K562 (cell line): ENCODE measurements around the gene SDSL. TPM values are rescaled to one million over a fixed set of nuclear protein-coding genes. Genes with fewer than 3 reads are reported as not detected.

ENCODE experiments used
- ATAC-seq: fragments of 200-7000 bp; cut with Tn5 transposase; 3 replicates; pipeline ENCODE4 v1.9.1; 2020; ENCODE audit warnings: moderate library complexity
- BruUV-seq: library from RNA; stranded (reverse); fragments of 400-500 nt; replicated peaks from 2 replicates; lab custom pipeline; 2021; lab: Mats Ljungman, UMichigan
- CTCF ChIA-PET: fragments of 300-600 bp; formaldehyde crosslinking; extraction: SDS; loops from one replicate; lab custom pipeline; 2021; ENCODE audit warnings: low intra/inter-chr PET ratio; lab: Yijun Ruan, JAX
- POLR2A ChIA-PET: fragments of 300-600, 350-650 bp; sonication (Branson Sonifier 250); formaldehyde crosslinking; extraction: SDS; loops from one replicate; lab custom pipeline; 2021; ENCODE audit warnings: antibody characterized with exemption, inconsistent platforms; lab: Yijun Ruan, JAX
- DNase-seq, 4 experiments: peaks; one replicate each; pipeline versions ENCODE4 v3.0.0 to v3.0.0-alpha.2; 2011 to 2018; ENCODE audit warnings: low spot score in 3 of 4, mixed read lengths in 3 of 4; ENCODE audit errors: extremely low read depth in 1 of 4
- FAIRE-seq: peaks from 2 replicates; lab custom pipeline; 2011; peaks lifted over from hg19 to GRCh38; lab: Jason Lieb, UNC
- H2AFZ ChIP-seq: 2 replicates; pipeline ENCODE4 v1.6.0; 2011; ENCODE audit warnings: low read depth, low read length, control low read depth, inconsistent platforms
- H3K27ac ChIP-seq: fragments of 200-600 bp; 3 replicates; pipeline ENCODE4 v1.8.0; 2011; ENCODE audit warnings: low read depth, mild to moderate bottlenecking, control low read depth, inconsistent platforms, low read length, moderate library complexity, mixed read lengths; ENCODE audit errors: extremely low read depth
- H3K27me3 ChIP-seq, 2 experiments: fragments of 300-600 bp in 1 of 2; 2 replicates in 1 of 2; 3 replicates in 1 of 2; pipeline versions ENCODE4 v1.6.0 to v1.8.0; 2011; ENCODE audit warnings: inconsistent platforms in 2 of 2, low read length in 2 of 2, mild to moderate bottlenecking in 1 of 2, mixed read lengths in 1 of 2, moderate library complexity in 1 of 2; ENCODE audit not compliant: control insufficient read depth in 2 of 2, insufficient read depth in 2 of 2
- H3K36me3 ChIP-seq: fragments of 300-600 bp; 3 replicates; pipeline ENCODE4 v1.8.0; 2011; ENCODE audit warnings: mild to moderate bottlenecking, low read length, inconsistent platforms; ENCODE audit not compliant: control insufficient read depth, insufficient read depth
- H3K4me1 ChIP-seq, 2 experiments: fragments of 200-600 bp in 1 of 2; replicated peaks in 1 of 2; 2 replicates in 1 of 2; 3 replicates in 1 of 2; pipeline versions ENCODE4 v1.5.1 to v1.8.0; 2011; ENCODE audit warnings: inconsistent platforms in 2 of 2, low read length in 2 of 2, mild to moderate bottlenecking in 1 of 2, mixed read lengths in 1 of 2, moderate library complexity in 1 of 2; ENCODE audit not compliant: control insufficient read depth in 2 of 2, insufficient read depth in 2 of 2
- H3K4me2 ChIP-seq: 2 replicates; pipeline ENCODE4 v1.6.1; 2011; ENCODE audit warnings: low read length, control low read depth, inconsistent platforms, mixed read lengths; ENCODE audit not compliant: insufficient read depth
- H3K4me3 ChIP-seq: fragments of 200-600 bp; sonication (generic), shearing (Covaris generic); 2 replicates; pipeline ENCODE4 v1.5.1; 2016; ENCODE audit warnings: control low read depth, inconsistent platforms
- H3K79me2 ChIP-seq: fragments of 200-600 bp; 3 replicates; pipeline ENCODE4 v1.8.0; 2011; ENCODE audit warnings: low read length, inconsistent platforms; ENCODE audit not compliant: control insufficient read depth, insufficient read depth
- H3K9ac ChIP-seq, 2 experiments: 2 replicates each; pipeline versions ENCODE4 v1.6.0 to v1.6.1; 2011; ENCODE audit warnings: low read depth in 2 of 2, low read length in 2 of 2, control low read depth in 1 of 2, inconsistent platforms in 1 of 2, mild to moderate bottlenecking in 1 of 2, mixed read lengths in 1 of 2; ENCODE audit not compliant: insufficient read depth in 1 of 2
- H3K9me1 ChIP-seq: one replicate; pipeline ENCODE4 v1.6.0; 2011; ENCODE audit warnings: inconsistent platforms, mild to moderate bottlenecking, low read length, moderate library complexity; ENCODE audit not compliant: control insufficient read depth, insufficient read depth
- H3K9me3 ChIP-seq: replicated peaks from 2 replicates; pipeline ENCODE4 v1.5.1; 2011; ENCODE audit warnings: low read depth, low read length, inconsistent platforms; ENCODE audit not compliant: control insufficient read depth, insufficient read depth
- H4K20me1 ChIP-seq: replicated peaks from 2 replicates; pipeline ENCODE4 v1.6.1; 2011; ENCODE audit warnings: low read length, inconsistent platforms, mixed read lengths; ENCODE audit not compliant: control insufficient read depth, insufficient read depth
- CBFA2T3 ChIP-seq: fragments of 450-650 bp; IDR thresholded peaks from 2 replicates; pipeline ENCODE4 v1.6.1; 2017
- CC2D1A ChIP-seq: fragments of 450-650 bp; IDR thresholded peaks from 2 replicates; pipeline ENCODE4 v1.6.1; 2017; ENCODE audit warnings: mild to moderate bottlenecking
- FOXA1 ChIP-seq: fragments of 450-650 bp; IDR thresholded peaks from 2 replicates; pipeline ENCODE4 v1.6.1; 2016; ENCODE audit warnings: mild to moderate bottlenecking, borderline replicate concordance
- FUS ChIP-seq: fragments of 200-400 bp; formaldehyde crosslinking; optimal IDR thresholded peaks from 2 replicates; pipeline ENCODE3; 2017; ENCODE audit warnings: low read depth, low read length
- LCOR ChIP-seq: sonication (generic); formaldehyde crosslinking; IDR thresholded peaks from 2 replicates; pipeline ENCODE4 v1.8.0; 2022; ENCODE audit warnings: mild to moderate bottlenecking, missing genetic modification reagents
- MCM7 ChIP-seq, 2 experiments: fragments of 450-650 bp; IDR thresholded peaks; 2 replicates each; pipeline ENCODE4 v1.6.1; 2016 to 2018
- MYC ChIP-seq, 2 experiments: fragments of 250-450 bp in 1 of 2; sonication (Bioruptor Pico) in 1 of 2; IDR thresholded peaks; 2 replicates each; pipeline versions ENCODE4 v1.5.1 to v1.6.1; 2012 to 2021; ENCODE audit warnings: low read depth in 2 of 2, borderline replicate concordance in 1 of 2, improper control_type of control experiment in 1 of 2, low read length in 1 of 2, mild to moderate bottlenecking in 1 of 2, moderate library complexity in 1 of 2
- NFIX ChIP-seq: fragments of 250-450 bp; sonication (Bioruptor Pico); IDR thresholded peaks from 2 replicates; pipeline ENCODE4 v1.4.0; 2020; ENCODE audit warnings: low read depth, mild to moderate bottlenecking, moderate library complexity
- PHB2 ChIP-seq: fragments of 450-650 bp; IDR thresholded peaks from 2 replicates; pipeline ENCODE4 v1.6.1; 2017; ENCODE audit warnings: low read depth
- RAD21 ChIP-seq, 2 experiments: fragments of 250-450 bp in 1 of 2; fragments of 450-650 bp in 1 of 2; sonication (Bioruptor Pico) in 1 of 2; formaldehyde crosslinking in 1 of 2; IDR thresholded peaks in 1 of 2; conservative IDR thresholded peaks in 1 of 2; 2 replicates each; pipeline versions ENCODE4 v1.4.0 to v1.8.0; 2020 to 2022; ENCODE audit warnings: mild to moderate bottlenecking in 2 of 2, moderate library complexity in 1 of 2
- WGBS: fragments of 100-300 bp; shearing (Covaris generic); methylation state at CpG from one replicate; pipeline ENCODE4 v1.1.6; 2016; ENCODE audit warnings: low coverage, mixed read lengths; ENCODE audit not compliant: insufficient coverage; ENCODE audit errors: missing lambda C conversion rate; 5-methylcytosine and 5-hydroxymethylcytosine counted together
- in situ Hi-C: fragments of 300-500 bp; cut with MboI; formaldehyde crosslinking; loops from 4 replicates; pipeline ENCODE4 v1.15.0; 2018; ENCODE audit warnings: inconsistent platforms, mixed read lengths
- intact Hi-C: fragments of 100-400 bp; cut with micrococcal nuclease; formaldehyde crosslinking; loops from 2 replicates; pipeline ENCODE4 v1.14.2; 2022
- polyA plus RNA-seq, 8 experiments: library from polyadenylated mRNA; depleted of rRNA in 4 of 8; stranded (reverse) in 5 of 8; unstranded in 3 of 8; fragments of >200 nt; fragmentation: Nextera tagmentation in 2 of 8; fragmentation: Illumina TruSeq in 1 of 8; extraction: Ambion mirVana in 2 of 8; extraction: Trizol in 1 of 8; gene quantifications; 2 replicates each; pipeline versions ENCODE4 v1.2.1 to v1.2.3, GENCODE V29; 2011 to 2014; ENCODE audit warnings: inconsistent platforms in 1 of 8, missing spikeins in 1 of 8
- total RNA-seq, 7 experiments: library from RNA; depleted of rRNA in 6 of 7; stranded (reverse); fragments of >200 nt in 6 of 7; fragmentation: Illumina TruSeq in 2 of 7; extraction: Trizol in 2 of 7; gene quantifications; 2 replicates each; pipeline versions ENCODE4 v1.2.1 to v1.2.3, GENCODE V29; 2011 to 2021; ENCODE audit warnings: low replicate concordance in 1 of 7
- TF ChIP-seq, protein P1 (sequence below): IDR thresholded peaks from 3 replicates; pipeline ENCODE4 v1.6.1; 2011; ENCODE audit warnings: borderline replicate concordance, mild to moderate bottlenecking; ENCODE audit not compliant: insufficient read length, insufficient read depth
- TF ChIP-seq, protein P2 (sequence below): fragments of 250-450 bp; sonication (Bioruptor Pico); IDR thresholded peaks from 2 replicates; pipeline ENCODE4 v1.5.0; 2022; ENCODE audit warnings: mild to moderate bottlenecking
- TF ChIP-seq, protein P3 (sequence below): sonication (generic); formaldehyde crosslinking; IDR thresholded peaks from 2 replicates; pipeline ENCODE4 v1.8.1; 2023; ENCODE audit warnings: mild to moderate bottlenecking, missing genetic modification reagents
- TF ChIP-seq, protein P4 (sequence below), 3 experiments: IDR thresholded peaks in 2 of 3; conservative IDR thresholded peaks in 1 of 3; 2 replicates each; pipeline ENCODE4 v1.5.1; 2011 to 2012; ENCODE audit warnings: low read length in 3 of 3, mild to moderate bottlenecking in 3 of 3, control low read depth in 2 of 3, improper control_type of control experiment in 1 of 3, inconsistent platforms in 1 of 3, low read depth in 1 of 3, mixed read lengths in 1 of 3, moderate library complexity in 1 of 3; ENCODE audit not compliant: insufficient read depth in 2 of 3

SDSL gene
- total and polyA plus RNA-seq, 9 of the 15 experiments (the other 6 are each of a cell fraction or from before 2014, with no cell fraction given), result 0.31 to 11.0 (median 7.4) TPM

DNA sequence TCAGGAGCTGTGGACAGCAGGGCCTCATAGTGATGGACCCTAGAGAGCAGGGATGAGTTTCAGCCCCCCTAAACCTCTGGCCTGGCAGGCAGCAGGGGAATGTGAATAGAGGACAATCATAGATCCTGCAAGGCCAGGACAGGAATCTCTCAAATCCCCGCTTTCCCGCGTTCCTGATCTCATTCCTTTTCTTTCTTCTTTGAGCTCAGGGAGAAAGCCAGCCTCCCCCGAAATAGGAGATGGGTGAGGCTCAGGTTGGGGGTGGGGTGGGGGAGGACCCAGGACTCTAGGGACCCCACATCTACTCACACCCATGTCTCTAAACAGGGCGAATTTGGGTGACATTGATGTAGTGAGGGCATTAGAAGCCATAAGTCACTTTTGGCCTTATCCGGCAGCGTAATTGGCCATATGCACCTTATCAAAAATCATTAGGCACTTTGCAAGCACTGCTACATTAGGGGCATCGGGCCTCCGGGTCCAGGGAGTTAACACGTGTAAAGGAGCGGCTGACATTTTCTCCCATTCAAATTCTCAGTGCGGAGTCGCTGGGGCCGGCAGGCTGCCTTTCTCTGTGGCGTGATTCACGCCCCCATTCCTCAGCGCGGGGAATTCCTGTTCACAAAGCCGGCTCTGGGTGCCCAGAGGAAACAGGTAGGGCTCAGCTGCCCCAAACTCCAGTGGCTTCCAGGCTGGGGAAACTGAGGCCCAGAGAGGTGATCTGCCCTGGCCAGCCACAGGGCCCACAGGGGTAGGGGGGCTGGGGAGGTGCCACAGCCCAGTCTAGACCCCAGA is 48.0 kb downstream of the SDSL start:
- H3K4me1 ChIP-seq, result peaks cover 0 to 40% of the 10 kb centered on the region in 2 experiments; a peak in 3 of 5 replicates
- no peak overlapping the region for H3K27ac ChIP-seq
- no peak overlapping the region for H3K4me2 ChIP-seq
- H3K9me1 ChIP-seq, result no peaks in the 10 kb centered on the region
- CTCF ChIA-PET, result no interaction called here
- in situ Hi-C loops (no loop called here), intact Hi-C loops (loop anchor here (10.0 kb wide), 1 partner anchor 115 kb away; no protein-coding TSS in a partner anchor)
- H3K27me3 ChIP-seq, result peaks cover 82 to 99% of the 10 kb centered on the region in 2 experiments
- no TSS peak for BruUV-seq
- ATAC-seq (no peak), FAIRE-seq (no peak), DNase-seq (no peak)
- 4% methylated on average over 14 of the region's 19 CpGs for WGBS
- no peaks in the 10 kb centered on the region for H3K9me3 ChIP-seq
- H3K4me3 ChIP-seq, result no peak overlapping the region
- no peaks in the 10 kb centered on the region for H3K36me3 ChIP-seq
- H3K79me2 ChIP-seq, result no peaks in the 10 kb centered on the region
- H4K20me1 ChIP-seq, result peaks cover 24% of the 10 kb centered on the region
- H2AFZ ChIP-seq, result no peak overlapping the region
- no peak overlapping the region for H3K9ac ChIP-seq
- POLR2A ChIA-PET, result interaction anchor here (0.7 kb wide), 1 partner anchor 32 kb away, joined by 3 read pairs; no protein-coding TSS in a partner anchor
- no peak for TF ChIP-seq NFIX (CRISPR knock-in tag)
- TF ChIP-seq, protein P1, sequence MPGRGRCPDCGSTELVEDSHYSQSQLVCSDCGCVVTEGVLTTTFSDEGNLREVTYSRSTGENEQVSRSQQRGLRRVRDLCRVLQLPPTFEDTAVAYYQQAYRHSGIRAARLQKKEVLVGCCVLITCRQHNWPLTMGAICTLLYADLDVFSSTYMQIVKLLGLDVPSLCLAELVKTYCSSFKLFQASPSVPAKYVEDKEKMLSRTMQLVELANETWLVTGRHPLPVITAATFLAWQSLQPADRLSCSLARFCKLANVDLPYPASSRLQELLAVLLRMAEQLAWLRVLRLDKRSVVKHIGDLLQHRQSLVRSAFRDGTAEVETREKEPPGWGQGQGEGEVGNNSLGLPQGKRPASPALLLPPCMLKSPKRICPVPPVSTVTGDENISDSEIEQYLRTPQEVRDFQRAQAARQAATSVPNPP, result no peak
- TF ChIP-seq, protein P2, sequence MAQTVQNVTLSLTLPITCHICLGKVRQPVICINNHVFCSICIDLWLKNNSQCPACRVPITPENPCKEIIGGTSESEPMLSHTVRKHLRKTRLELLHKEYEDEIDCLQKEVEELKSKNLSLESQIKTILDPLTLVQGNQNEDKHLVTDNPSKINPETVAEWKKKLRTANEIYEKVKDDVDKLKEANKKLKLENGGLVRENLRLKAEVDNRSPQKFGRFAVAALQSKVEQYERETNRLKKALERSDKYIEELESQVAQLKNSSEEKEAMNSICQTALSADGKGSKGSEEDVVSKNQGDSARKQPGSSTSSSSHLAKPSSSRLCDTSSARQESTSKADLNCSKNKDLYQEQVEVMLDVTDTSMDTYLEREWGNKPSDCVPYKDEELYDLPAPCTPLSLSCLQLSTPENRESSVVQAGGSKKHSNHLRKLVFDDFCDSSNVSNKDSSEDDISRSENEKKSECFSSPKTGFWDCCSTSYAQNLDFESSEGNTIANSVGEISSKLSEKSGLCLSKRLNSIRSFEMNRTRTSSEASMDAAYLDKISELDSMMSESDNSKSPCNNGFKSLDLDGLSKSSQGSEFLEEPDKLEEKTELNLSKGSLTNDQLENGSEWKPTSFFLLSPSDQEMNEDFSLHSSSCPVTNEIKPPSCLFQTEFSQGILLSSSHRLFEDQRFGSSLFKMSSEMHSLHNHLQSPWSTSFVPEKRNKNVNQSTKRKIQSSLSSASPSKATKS (CRISPR knock-in tag), result no peak
- no peak for TF ChIP-seq FOXA1
- no peak for TF ChIP-seq CC2D1A
- TF ChIP-seq RAD21 (CRISPR knock-in tag; conservative IDR thresholded peaks at IDR 0.05 in 1 of 2, IDR thresholded peaks at IDR 0.05 in 1 of 2), result no peak
- TF ChIP-seq LCOR (CRISPR knock-in tag), result no peak
- no peak for TF ChIP-seq PHB2
- TF ChIP-seq MCM7 (IDR thresholded peaks at IDR 0.05), result no peak
- TF ChIP-seq, protein P3, sequence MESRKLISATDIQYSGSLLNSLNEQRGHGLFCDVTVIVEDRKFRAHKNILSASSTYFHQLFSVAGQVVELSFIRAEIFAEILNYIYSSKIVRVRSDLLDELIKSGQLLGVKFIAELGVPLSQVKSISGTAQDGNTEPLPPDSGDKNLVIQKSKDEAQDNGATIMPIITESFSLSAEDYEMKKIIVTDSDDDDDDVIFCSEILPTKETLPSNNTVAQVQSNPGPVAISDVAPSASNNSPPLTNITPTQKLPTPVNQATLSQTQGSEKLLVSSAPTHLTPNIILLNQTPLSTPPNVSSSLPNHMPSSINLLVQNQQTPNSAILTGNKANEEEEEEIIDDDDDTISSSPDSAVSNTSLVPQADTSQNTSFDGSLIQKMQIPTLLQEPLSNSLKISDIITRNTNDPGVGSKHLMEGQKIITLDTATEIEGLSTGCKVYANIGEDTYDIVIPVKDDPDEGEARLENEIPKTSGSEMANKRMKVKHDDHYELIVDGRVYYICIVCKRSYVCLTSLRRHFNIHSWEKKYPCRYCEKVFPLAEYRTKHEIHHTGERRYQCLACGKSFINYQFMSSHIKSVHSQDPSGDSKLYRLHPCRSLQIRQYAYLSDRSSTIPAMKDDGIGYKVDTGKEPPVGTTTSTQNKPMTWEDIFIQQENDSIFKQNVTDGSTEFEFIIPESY (CRISPR knock-in tag), result no peak
- no peak for TF ChIP-seq FUS
- TF ChIP-seq, protein P4, sequence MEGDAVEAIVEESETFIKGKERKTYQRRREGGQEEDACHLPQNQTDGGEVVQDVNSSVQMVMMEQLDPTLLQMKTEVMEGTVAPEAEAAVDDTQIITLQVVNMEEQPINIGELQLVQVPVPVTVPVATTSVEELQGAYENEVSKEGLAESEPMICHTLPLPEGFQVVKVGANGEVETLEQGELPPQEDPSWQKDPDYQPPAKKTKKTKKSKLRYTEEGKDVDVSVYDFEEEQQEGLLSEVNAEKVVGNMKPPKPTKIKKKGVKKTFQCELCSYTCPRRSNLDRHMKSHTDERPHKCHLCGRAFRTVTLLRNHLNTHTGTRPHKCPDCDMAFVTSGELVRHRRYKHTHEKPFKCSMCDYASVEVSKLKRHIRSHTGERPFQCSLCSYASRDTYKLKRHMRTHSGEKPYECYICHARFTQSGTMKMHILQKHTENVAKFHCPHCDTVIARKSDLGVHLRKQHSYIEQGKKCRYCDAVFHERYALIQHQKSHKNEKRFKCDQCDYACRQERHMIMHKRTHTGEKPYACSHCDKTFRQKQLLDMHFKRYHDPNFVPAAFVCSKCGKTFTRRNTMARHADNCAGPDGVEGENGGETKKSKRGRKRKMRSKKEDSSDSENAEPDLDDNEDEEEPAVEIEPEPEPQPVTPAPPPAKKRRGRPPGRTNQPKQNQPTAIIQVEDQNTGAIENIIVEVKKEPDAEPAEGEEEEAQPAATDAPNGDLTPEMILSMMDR (IDR thresholded peaks at IDR 0.05 in 2 of 3, conservative IDR thresholded peaks at IDR 0.05 in 1 of 3; ENCODE audit: insufficient read depth in 2 of 3, low read depth in 1 of 3, low read length in 3 of 3), result no peak
- no peak for TF ChIP-seq MYC (IDR thresholded peaks at IDR 0.05; ENCODE audit: low read depth, low read length)
- no peak for TF ChIP-seq MYC (CRISPR knock-in tag; IDR thresholded peaks at IDR 0.05; ENCODE audit: borderline replicate concordance, low read depth)
- TF ChIP-seq CBFA2T3, result no peak
